ENCODE measurements around the gene B3GNT8.

- TF ChIP-seq, protein P1, sequence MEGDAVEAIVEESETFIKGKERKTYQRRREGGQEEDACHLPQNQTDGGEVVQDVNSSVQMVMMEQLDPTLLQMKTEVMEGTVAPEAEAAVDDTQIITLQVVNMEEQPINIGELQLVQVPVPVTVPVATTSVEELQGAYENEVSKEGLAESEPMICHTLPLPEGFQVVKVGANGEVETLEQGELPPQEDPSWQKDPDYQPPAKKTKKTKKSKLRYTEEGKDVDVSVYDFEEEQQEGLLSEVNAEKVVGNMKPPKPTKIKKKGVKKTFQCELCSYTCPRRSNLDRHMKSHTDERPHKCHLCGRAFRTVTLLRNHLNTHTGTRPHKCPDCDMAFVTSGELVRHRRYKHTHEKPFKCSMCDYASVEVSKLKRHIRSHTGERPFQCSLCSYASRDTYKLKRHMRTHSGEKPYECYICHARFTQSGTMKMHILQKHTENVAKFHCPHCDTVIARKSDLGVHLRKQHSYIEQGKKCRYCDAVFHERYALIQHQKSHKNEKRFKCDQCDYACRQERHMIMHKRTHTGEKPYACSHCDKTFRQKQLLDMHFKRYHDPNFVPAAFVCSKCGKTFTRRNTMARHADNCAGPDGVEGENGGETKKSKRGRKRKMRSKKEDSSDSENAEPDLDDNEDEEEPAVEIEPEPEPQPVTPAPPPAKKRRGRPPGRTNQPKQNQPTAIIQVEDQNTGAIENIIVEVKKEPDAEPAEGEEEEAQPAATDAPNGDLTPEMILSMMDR (IDR thresholded peaks at IDR 0.05; ENCODE audit: insufficient read depth, low read depth, low read length) = no peak
- TF ChIP-seq EZH2 (IDR thresholded peaks at IDR 0.05; ENCODE audit: insufficient read depth, low read length) = no peak
Measured at GRCh38 chr19:41403181-41403970, 23.8 kb downstream of the B3GNT8 start.

Data from astrocyte (in vitro differentiated cells and primary cell).